HEK293 (cell line): ENCODE measurements around the gene LIPE.

Source experiments
- FEZF1 ChIP-seq: fragments of 450-650 bp; formaldehyde crosslinking; IDR thresholded peaks from 2 replicates; pipeline ENCODE4 v1.5.1; 2016; ENCODE audit warnings: missing biosample characterization, missing genetic modification characterization
- HOXC10 ChIP-seq: sonication (generic); formaldehyde crosslinking; IDR thresholded peaks from 2 replicates; pipeline ENCODE4 v1.8.1; 2023; ENCODE audit warnings: mild to moderate bottlenecking, missing genetic modification reagents
- HOXD13 ChIP-seq: sonication (generic); formaldehyde crosslinking; IDR thresholded peaks from 2 replicates; pipeline ENCODE4 v1.8.0; 2022; ENCODE audit warnings: missing genetic modification reagents, borderline replicate concordance
- KLF16 ChIP-seq: fragments of 450-650 bp; formaldehyde crosslinking; IDR thresholded peaks from 2 replicates; pipeline ENCODE4 v1.5.1; 2017; ENCODE audit warnings: missing biosample characterization, missing genetic modification characterization
- KLF8 ChIP-seq: fragments of 450-650 bp; formaldehyde crosslinking; IDR thresholded peaks from 2 replicates; pipeline ENCODE4 v1.5.1; 2016; ENCODE audit warnings: missing biosample characterization, missing genetic modification characterization
- KLF9 ChIP-seq: fragments of 450-650 bp; formaldehyde crosslinking; IDR thresholded peaks from 2 replicates; pipeline ENCODE4 v1.5.1; 2016; ENCODE audit warnings: missing biosample characterization, missing genetic modification characterization, low read depth
- OSR2 ChIP-seq: fragments of 450-650 bp; formaldehyde crosslinking; IDR thresholded peaks from 2 replicates; pipeline ENCODE4 v1.5.1; 2016; ENCODE audit warnings: missing biosample characterization, missing genetic modification characterization
- PRDM1 ChIP-seq: fragments of 450-650 bp; formaldehyde crosslinking; IDR thresholded peaks from 2 replicates; pipeline ENCODE4; 2016; ENCODE audit warnings: missing biosample characterization, missing genetic modification characterization
- REPIN1 ChIP-seq: fragments of 450-650 bp; formaldehyde crosslinking; IDR thresholded peaks from 2 replicates; pipeline ENCODE4 v1.5.1; 2017; ENCODE audit warnings: missing biosample characterization, missing genetic modification characterization, low read depth
- SP7 ChIP-seq: fragments of 450-650 bp; formaldehyde crosslinking; IDR thresholded peaks from 2 replicates; pipeline ENCODE4 v1.5.1; 2016; ENCODE audit warnings: missing biosample characterization, missing genetic modification characterization
- WT1 ChIP-seq: fragments of 450-650 bp; formaldehyde crosslinking; IDR thresholded peaks from 2 replicates; pipeline ENCODE4 v1.5.1; 2016; ENCODE audit warnings: missing biosample characterization, missing genetic modification characterization
- ZBTB17 ChIP-seq: fragments of 450-650 bp; formaldehyde crosslinking; IDR thresholded peaks from 2 replicates; pipeline ENCODE4 v1.5.1; 2016; ENCODE audit warnings: missing biosample characterization, missing genetic modification characterization
- ZBTB7A ChIP-seq: fragments of 450-650 bp; formaldehyde crosslinking; IDR thresholded peaks from 2 replicates; pipeline ENCODE4 v1.5.1; 2016; ENCODE audit warnings: low read depth, missing biosample characterization, missing genetic modification characterization
- ZFP37 ChIP-seq: fragments of 450-650 bp; formaldehyde crosslinking; IDR thresholded peaks from 2 replicates; pipeline ENCODE4 v1.5.1; 2016; ENCODE audit warnings: missing biosample characterization, missing genetic modification characterization
- ZNF19 ChIP-seq: fragments of 450-650 bp; formaldehyde crosslinking; IDR thresholded peaks from 2 replicates; pipeline ENCODE4; 2016; ENCODE audit warnings: missing biosample characterization, missing genetic modification characterization, low read depth
- ZNF2 ChIP-seq: fragments of 450-650 bp; formaldehyde crosslinking; IDR thresholded peaks from 2 replicates; pipeline ENCODE4 v1.5.1; 2016; ENCODE audit warnings: missing biosample characterization, missing genetic modification characterization
- ZNF24 ChIP-seq: fragments of 450-650 bp; formaldehyde crosslinking; IDR thresholded peaks from 2 replicates; pipeline ENCODE4 v1.5.1; 2016; ENCODE audit warnings: missing biosample characterization, missing genetic modification characterization
- ZNF274 ChIP-seq, 2 experiments: fragments of 200-500 bp in 1 of 2; fragments of 450-650 bp in 1 of 2; sonication (Bioruptor generic) in 1 of 2; formaldehyde crosslinking in 1 of 2; IDR thresholded peaks; 2 replicates each; pipeline versions ENCODE4 v1.5.1 to v1.6.1; 2014 to 2016; ENCODE audit warnings: borderline replicate concordance in 1 of 2, inconsistent platforms in 1 of 2, low read length in 1 of 2, missing biosample characterization in 1 of 2, missing genetic modification characterization in 1 of 2
- ZNF335 ChIP-seq: fragments of 450-650 bp; formaldehyde crosslinking; conservative IDR thresholded peaks from 2 replicates; pipeline ENCODE4 v1.5.1; 2016; ENCODE audit warnings: missing biosample characterization, missing genetic modification characterization
- ZNF366 ChIP-seq: fragments of 450-650 bp; formaldehyde crosslinking; conservative IDR thresholded peaks from 2 replicates; pipeline ENCODE4 v1.5.1; 2016; ENCODE audit warnings: missing biosample characterization, missing genetic modification characterization
- ZNF391 ChIP-seq: fragments of 450-650 bp; formaldehyde crosslinking; IDR thresholded peaks from 2 replicates; pipeline ENCODE4 v1.5.1; 2016; ENCODE audit warnings: low read depth, missing biosample characterization, missing genetic modification characterization, borderline replicate concordance
- ZNF426 ChIP-seq: fragments of 450-650 bp; formaldehyde crosslinking; IDR thresholded peaks from 2 replicates; pipeline ENCODE4 v1.5.1; 2017; ENCODE audit warnings: missing biosample characterization, missing genetic modification characterization, mild to moderate bottlenecking, inconsistent platforms, moderate library complexity
- ZNF521 ChIP-seq: fragments of 450-650 bp; formaldehyde crosslinking; IDR thresholded peaks from 2 replicates; pipeline ENCODE4 v1.5.1; 2017; ENCODE audit warnings: missing biosample characterization, mild to moderate bottlenecking, missing genetic modification characterization
- ZNF549 ChIP-seq: fragments of 450-650 bp; IDR thresholded peaks from 2 replicates; pipeline ENCODE4 v1.5.1; 2018; ENCODE audit warnings: missing biosample characterization, missing genetic modification characterization, mild to moderate bottlenecking, inconsistent platforms, moderate library complexity
- ZNF658 ChIP-seq: fragments of 450-650 bp; formaldehyde crosslinking; IDR thresholded peaks from 2 replicates; pipeline ENCODE4; 2016; ENCODE audit warnings: missing biosample characterization, missing genetic modification characterization
- ZNF785 ChIP-seq: fragments of 450-650 bp; formaldehyde crosslinking; IDR thresholded peaks from 2 replicates; pipeline ENCODE4 v1.5.1; 2016; ENCODE audit warnings: missing biosample characterization, missing genetic modification characterization
- ZNF792 ChIP-seq: fragments of 450-650 bp; formaldehyde crosslinking; IDR thresholded peaks from 2 replicates; pipeline ENCODE4 v1.5.1; 2016; ENCODE audit warnings: missing biosample characterization, missing genetic modification characterization
- ZNF830 ChIP-seq: fragments of 450-650 bp; IDR thresholded peaks from 2 replicates; pipeline ENCODE4 v1.5.0; 2018; ENCODE audit warnings: missing biosample characterization, missing genetic modification characterization, low read depth, mild to moderate bottlenecking, moderate library complexity
- ZXDB ChIP-seq: fragments of 450-650 bp; formaldehyde crosslinking; IDR thresholded peaks from 2 replicates; pipeline ENCODE4 v1.5.1; 2016; ENCODE audit warnings: missing biosample characterization, missing genetic modification characterization
- TF ChIP-seq, protein P1 (sequence below): fragments of 450-650 bp; formaldehyde crosslinking; IDR thresholded peaks from 2 replicates; pipeline ENCODE4 v1.5.1; 2016; ENCODE audit warnings: missing biosample characterization, missing genetic modification characterization
- TF ChIP-seq, protein P2 (sequence below): fragments of 450-650 bp; IDR thresholded peaks from 2 replicates; pipeline ENCODE4 v1.5.1; 2018; ENCODE audit warnings: missing biosample characterization, mild to moderate bottlenecking, missing genetic modification characterization
- TF ChIP-seq, protein P3 (sequence below): fragments of 450-650 bp; formaldehyde crosslinking; IDR thresholded peaks from 2 replicates; pipeline ENCODE4 v1.5.1; 2016; ENCODE audit warnings: missing biosample characterization, missing genetic modification characterization
- TF ChIP-seq, protein P4 (sequence below): fragments of 450-650 bp; formaldehyde crosslinking; IDR thresholded peaks from 2 replicates; pipeline ENCODE4 v1.5.1; 2016; ENCODE audit warnings: missing biosample characterization, missing genetic modification characterization

Gene LIPE

DNA sequence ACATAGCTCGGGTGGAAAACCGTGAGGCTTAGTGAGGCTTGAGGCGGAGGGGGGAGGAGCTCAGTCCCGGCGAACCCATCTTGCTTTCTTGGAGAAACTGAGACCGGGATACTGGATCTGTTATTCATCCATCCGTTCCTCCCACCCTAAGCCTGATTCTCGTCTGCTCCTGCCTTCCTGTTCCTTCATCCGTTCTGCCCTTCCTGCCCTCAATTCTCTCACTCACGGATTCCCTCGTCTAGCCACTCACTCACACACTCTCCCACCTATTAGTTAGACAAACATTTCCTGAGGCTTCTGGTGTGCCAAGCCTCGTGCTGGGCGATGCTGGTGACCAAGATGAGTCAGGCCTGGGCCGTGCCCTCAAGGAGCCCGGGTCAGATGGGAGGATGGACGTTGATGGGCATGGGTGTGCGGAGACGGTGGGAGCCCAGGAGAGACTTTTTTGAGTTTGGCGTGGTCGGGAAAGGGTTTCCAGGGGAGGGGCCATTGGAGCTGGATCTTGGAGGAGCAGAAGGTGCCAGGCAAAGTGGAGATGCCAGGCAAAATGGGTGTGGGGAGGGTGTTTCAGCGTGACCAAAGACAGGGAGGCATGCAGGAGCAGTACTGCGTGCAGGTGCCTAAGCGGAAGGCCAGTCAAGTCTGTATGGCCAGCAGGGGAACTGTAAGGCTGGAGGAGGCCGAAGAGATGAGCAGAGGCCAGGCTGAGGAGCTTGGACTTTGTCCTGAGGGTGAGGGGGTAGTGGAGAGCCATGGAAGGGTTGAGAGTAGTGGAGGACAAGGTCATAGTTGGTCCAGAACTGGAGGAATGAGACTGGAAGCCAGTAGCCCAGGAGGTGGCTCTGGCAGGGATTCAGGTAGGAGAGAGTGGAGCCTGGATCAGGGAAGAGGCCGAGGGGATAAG lies 29.7 kb downstream of the LIPE start (continued):
- TF ChIP-seq, protein P1, sequence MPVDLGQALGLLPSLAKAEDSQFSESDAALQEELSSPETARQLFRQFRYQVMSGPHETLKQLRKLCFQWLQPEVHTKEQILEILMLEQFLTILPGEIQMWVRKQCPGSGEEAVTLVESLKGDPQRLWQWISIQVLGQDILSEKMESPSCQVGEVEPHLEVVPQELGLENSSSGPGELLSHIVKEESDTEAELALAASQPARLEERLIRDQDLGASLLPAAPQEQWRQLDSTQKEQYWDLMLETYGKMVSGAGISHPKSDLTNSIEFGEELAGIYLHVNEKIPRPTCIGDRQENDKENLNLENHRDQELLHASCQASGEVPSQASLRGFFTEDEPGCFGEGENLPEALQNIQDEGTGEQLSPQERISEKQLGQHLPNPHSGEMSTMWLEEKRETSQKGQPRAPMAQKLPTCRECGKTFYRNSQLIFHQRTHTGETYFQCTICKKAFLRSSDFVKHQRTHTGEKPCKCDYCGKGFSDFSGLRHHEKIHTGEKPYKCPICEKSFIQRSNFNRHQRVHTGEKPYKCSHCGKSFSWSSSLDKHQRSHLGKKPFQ = no peak
- TF ChIP-seq KLF8 (tag by site-specific recombination) (0 out of 2 replicates have a peak, but pooled peaks have one; percentile 8), SP7 (tag by site-specific recombination) (no peak), PRDM1 (tag by site-specific recombination) (peak; percentile 58), ZNF24 (tag by site-specific recombination) (0 out of 2 replicates have a peak, but pooled peaks have one; percentile 21), ZNF19 (tag by site-specific recombination) (no peak), ZNF335 (peak; percentile 78), ZNF391 (tag by site-specific recombination) (no peak), ZNF792 (tag by site-specific recombination) (peak; percentile 71; the same call in 1 of the 2 replicates), ZFP37 (tag by site-specific recombination) (peak; percentile 35; the same call in 1 of the 2 replicates), ZNF785 (tag by site-specific recombination) (no peak), OSR2 (tag by site-specific recombination) (no peak), HOXD13 (CRISPR knock-in tag) (no peak), ZNF426 (tag by site-specific recombination) (no peak), ZNF2 (peak; percentile 28; the same call in 1 of the 2 replicates), HOXC10 (no peak), ZNF274 (IDR thresholded peaks at IDR 0.05; ENCODE audit: low read length) (no peak), ZNF274 (tag by site-specific recombination; IDR thresholded peaks at IDR 0.05; ENCODE audit: borderline replicate concordance) (peak; percentile 54; the same call in 1 of the 2 replicates), KLF9 (tag by site-specific recombination) (peak; percentile 31; the same call in 1 of the 2 replicates), ZNF658 (tag by site-specific recombination) (no peak), ZNF830 (tag by site-specific recombination) (no peak), ZNF521 (tag by site-specific recombination) (no peak), ZBTB7A (tag by site-specific recombination) (no peak), WT1 (tag by site-specific recombination) (0 out of 2 replicates have a peak, but pooled peaks have one; percentile 6), ZBTB17 (peak; percentile 99), ZNF549 (tag by site-specific recombination) (no peak), FEZF1 (tag by site-specific recombination) (no peak), ZXDB (tag by site-specific recombination) (no peak; the same call in 1 of the 2 replicates), KLF16 (peak; percentile 75), ZNF366 (tag by site-specific recombination) (peak; percentile 77), REPIN1 (tag by site-specific recombination) (peak; percentile 55; the same call in 1 of the 2 replicates)
- TF ChIP-seq, protein P2, sequence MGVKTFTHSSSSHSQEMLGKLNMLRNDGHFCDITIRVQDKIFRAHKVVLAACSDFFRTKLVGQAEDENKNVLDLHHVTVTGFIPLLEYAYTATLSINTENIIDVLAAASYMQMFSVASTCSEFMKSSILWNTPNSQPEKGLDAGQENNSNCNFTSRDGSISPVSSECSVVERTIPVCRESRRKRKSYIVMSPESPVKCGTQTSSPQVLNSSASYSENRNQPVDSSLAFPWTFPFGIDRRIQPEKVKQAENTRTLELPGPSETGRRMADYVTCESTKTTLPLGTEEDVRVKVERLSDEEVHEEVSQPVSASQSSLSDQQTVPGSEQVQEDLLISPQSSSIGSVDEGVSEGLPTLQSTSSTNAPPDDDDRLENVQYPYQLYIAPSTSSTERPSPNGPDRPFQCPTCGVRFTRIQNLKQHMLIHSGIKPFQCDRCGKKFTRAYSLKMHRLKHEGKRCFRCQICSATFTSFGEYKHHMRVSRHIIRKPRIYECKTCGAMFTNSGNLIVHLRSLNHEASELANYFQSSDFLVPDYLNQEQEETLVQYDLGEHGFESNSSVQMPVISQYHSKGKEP (tag by site-specific recombination) = no peak
- TF ChIP-seq, protein P3, sequence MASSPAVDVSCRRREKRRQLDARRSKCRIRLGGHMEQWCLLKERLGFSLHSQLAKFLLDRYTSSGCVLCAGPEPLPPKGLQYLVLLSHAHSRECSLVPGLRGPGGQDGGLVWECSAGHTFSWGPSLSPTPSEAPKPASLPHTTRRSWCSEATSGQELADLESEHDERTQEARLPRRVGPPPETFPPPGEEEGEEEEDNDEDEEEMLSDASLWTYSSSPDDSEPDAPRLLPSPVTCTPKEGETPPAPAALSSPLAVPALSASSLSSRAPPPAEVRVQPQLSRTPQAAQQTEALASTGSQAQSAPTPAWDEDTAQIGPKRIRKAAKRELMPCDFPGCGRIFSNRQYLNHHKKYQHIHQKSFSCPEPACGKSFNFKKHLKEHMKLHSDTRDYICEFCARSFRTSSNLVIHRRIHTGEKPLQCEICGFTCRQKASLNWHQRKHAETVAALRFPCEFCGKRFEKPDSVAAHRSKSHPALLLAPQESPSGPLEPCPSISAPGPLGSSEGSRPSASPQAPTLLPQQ (tag by site-specific recombination) = no peak; the same call in 1 of the 2 replicates
- TF ChIP-seq, protein P4, sequence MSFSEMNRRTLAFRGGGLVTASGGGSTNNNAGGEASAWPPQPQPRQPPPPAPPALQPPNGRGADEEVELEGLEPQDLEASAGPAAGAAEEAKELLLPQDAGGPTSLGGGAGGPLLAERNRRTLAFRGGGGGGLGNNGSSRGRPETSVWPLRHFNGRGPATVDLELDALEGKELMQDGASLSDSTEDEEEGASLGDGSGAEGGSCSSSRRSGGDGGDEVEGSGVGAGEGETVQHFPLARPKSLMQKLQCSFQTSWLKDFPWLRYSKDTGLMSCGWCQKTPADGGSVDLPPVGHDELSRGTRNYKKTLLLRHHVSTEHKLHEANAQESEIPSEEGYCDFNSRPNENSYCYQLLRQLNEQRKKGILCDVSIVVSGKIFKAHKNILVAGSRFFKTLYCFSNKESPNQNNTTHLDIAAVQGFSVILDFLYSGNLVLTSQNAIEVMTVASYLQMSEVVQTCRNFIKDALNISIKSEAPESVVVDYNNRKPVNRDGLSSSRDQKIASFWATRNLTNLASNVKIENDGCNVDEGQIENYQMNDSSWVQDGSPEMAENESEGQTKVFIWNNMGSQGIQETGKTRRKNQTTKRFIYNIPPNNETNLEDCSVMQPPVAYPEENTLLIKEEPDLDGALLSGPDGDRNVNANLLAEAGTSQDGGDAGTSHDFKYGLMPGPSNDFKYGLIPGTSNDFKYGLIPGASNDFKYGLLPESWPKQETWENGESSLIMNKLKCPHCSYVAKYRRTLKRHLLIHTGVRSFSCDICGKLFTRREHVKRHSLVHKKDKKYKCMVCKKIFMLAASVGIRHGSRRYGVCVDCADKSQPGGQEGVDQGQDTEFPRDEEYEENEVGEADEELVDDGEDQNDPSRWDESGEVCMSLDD = 0 out of 2 replicates have a peak, but pooled peaks have one; percentile 17
